Measurements from ENCODE around the gene THADA.

Gene THADA

GRCh38 chr2:43579275-43579981 is 16.4 kb downstream of the THADA start:
- no peak overlapping the region for H3K27ac ChIP-seq (ENCODE audit: low read depth, low read length)
- H3K9me3 ChIP-seq (ENCODE audit: control insufficient read depth, insufficient read depth, low read length): no peaks in the 10 kb centered on the region
- H3F3A ChIP-seq (ENCODE audit: control insufficient read depth, insufficient read depth): peaks cover 12% of the 10 kb centered on the region
- H3K9me2 ChIP-seq (replicated peaks; ENCODE audit: control insufficient read depth, low read length): no peaks in the 10 kb centered on the region
- no peaks in the 10 kb centered on the region for H3K79me2 ChIP-seq (ENCODE audit: control insufficient read depth, low read length)
- TF ChIP-seq EZH2phosphoT487 (IDR thresholded peaks at IDR 0.05; ENCODE audit: borderline replicate concordance, low read length): no peak
- no peak for TF ChIP-seq CTCF (IDR thresholded peaks at IDR 0.05; ENCODE audit: low read depth, low read length, poor library complexity, severe bottlenecking)
- H3K36me3 ChIP-seq (ENCODE audit: control insufficient read depth, low read length): peaks cover 80% of the 10 kb centered on the region
- H3K4me2 ChIP-seq (ENCODE audit: low read length): no peak overlapping the region
- no peaks in the 10 kb centered on the region for H3K27me3 ChIP-seq (ENCODE audit: control insufficient read depth, low read length)
- peaks cover 3% of the 10 kb centered on the region for H3K4me1 ChIP-seq (ENCODE audit: control insufficient read depth, low read length)
- no peaks in the 10 kb centered on the region for H4K20me1 ChIP-seq (ENCODE audit: control insufficient read depth, insufficient read depth, low read depth, low read length)
- no peak overlapping the region for H3K4me3 ChIP-seq (ENCODE audit: low read length)

GRCh38 chr2:43576981-43577892 is 18.6 kb downstream of the THADA start:
- no peaks in the 10 kb centered on the region for H3K27me3 ChIP-seq (ENCODE audit: control insufficient read depth, low read length)
- H3K27ac ChIP-seq (ENCODE audit: low read depth, low read length): no peak overlapping the region
- peaks cover 8% of the 10 kb centered on the region for H3K4me1 ChIP-seq (ENCODE audit: control insufficient read depth, low read length)
- no peaks in the 10 kb centered on the region for H3K79me2 ChIP-seq (ENCODE audit: control insufficient read depth, low read length)
- H3K4me2 ChIP-seq (ENCODE audit: low read length): no peak overlapping the region
- peaks cover 12% of the 10 kb centered on the region for H3F3A ChIP-seq (ENCODE audit: control insufficient read depth, insufficient read depth)
- no peaks in the 10 kb centered on the region for H3K9me3 ChIP-seq (ENCODE audit: control insufficient read depth, insufficient read depth, low read length)
- no peaks in the 10 kb centered on the region for H3K9me2 ChIP-seq (replicated peaks; ENCODE audit: control insufficient read depth, low read length)
- no peaks in the 10 kb centered on the region for H4K20me1 ChIP-seq (ENCODE audit: control insufficient read depth, insufficient read depth, low read depth, low read length)
- no peak overlapping the region for H3K4me3 ChIP-seq (ENCODE audit: low read length)
- TF ChIP-seq CTCF (IDR thresholded peaks at IDR 0.05; ENCODE audit: low read depth, low read length, poor library complexity, severe bottlenecking): peak; percentile 75
- no peak for TF ChIP-seq EZH2phosphoT487 (IDR thresholded peaks at IDR 0.05; ENCODE audit: borderline replicate concordance, low read length)
- peaks cover 86% of the 10 kb centered on the region for H3K36me3 ChIP-seq (ENCODE audit: control insufficient read depth, low read length)

- Histone ChIP-seq H3K79me2 (ENCODE audit: control insufficient read depth, low read length) (no peaks in the 10 kb centered on the region), H4K20me1 (ENCODE audit: control insufficient read depth, insufficient read depth, low read depth, low read length) (no peaks in the 10 kb centered on the region), H3K27me3 (ENCODE audit: control insufficient read depth, low read length) (no peaks in the 10 kb centered on the region), H3K36me3 (ENCODE audit: control insufficient read depth, low read length) (peaks cover 84% of the 10 kb centered on the region), H3F3A (ENCODE audit: control insufficient read depth, insufficient read depth) (no peaks in the 10 kb centered on the region), H3K9me3 (ENCODE audit: control insufficient read depth, insufficient read depth, low read length) (no peaks in the 10 kb centered on the region), H3K4me3 (ENCODE audit: low read length) (no peak overlapping the region), H3K9me2 (replicated peaks; ENCODE audit: control insufficient read depth, low read length) (no peaks in the 10 kb centered on the region), H3K4me2 (ENCODE audit: low read length) (no peak overlapping the region), H3K4me1 (ENCODE audit: control insufficient read depth, low read length) (peaks cover 8% of the 10 kb centered on the region), H3K27ac (ENCODE audit: low read depth, low read length) (no peak overlapping the region)
- TF ChIP-seq CTCF (IDR thresholded peaks at IDR 0.05; ENCODE audit: low read depth, low read length, poor library complexity, severe bottlenecking) (no peak), EZH2phosphoT487 (IDR thresholded peaks at IDR 0.05; ENCODE audit: borderline replicate concordance, low read length) (no peak)
These were observed 23.6 kb downstream of the THADA start for GRCh38 chr2:43572244-43572643.

All from DOHH2 (cell line).